Measurements from ENCODE around the gene MIPOL1.

MIPOL1 gene

DNA sequence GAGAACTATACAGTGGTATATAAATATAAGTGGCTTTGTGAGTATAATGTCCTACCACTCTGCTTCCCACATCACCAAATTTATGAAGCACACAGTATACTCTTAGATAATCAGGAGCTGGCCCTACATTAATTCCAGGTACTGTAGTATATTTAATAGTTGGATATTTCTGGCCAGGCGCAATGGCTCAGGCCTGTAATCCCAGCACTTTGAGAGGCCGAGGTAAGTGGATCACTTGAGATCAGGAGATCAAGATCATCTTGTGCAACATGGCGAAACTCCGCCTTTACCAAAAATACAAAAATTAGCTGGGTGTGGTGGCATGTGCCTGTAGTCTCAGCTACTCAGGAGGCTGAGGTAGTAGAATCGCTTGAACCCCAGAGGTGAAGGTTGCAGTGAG lies 293.3 kb downstream of the MIPOL1 start:
- in situ Hi-C loops (cut with MboI; ENCODE audit: low pct_unique_long_range_greater_than_20kb, low sequenced_read_pairs, unreplicated experiment) = no loop called here
- TF ChIP-seq, protein P1, sequence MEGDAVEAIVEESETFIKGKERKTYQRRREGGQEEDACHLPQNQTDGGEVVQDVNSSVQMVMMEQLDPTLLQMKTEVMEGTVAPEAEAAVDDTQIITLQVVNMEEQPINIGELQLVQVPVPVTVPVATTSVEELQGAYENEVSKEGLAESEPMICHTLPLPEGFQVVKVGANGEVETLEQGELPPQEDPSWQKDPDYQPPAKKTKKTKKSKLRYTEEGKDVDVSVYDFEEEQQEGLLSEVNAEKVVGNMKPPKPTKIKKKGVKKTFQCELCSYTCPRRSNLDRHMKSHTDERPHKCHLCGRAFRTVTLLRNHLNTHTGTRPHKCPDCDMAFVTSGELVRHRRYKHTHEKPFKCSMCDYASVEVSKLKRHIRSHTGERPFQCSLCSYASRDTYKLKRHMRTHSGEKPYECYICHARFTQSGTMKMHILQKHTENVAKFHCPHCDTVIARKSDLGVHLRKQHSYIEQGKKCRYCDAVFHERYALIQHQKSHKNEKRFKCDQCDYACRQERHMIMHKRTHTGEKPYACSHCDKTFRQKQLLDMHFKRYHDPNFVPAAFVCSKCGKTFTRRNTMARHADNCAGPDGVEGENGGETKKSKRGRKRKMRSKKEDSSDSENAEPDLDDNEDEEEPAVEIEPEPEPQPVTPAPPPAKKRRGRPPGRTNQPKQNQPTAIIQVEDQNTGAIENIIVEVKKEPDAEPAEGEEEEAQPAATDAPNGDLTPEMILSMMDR (IDR thresholded peaks at IDR 0.05; ENCODE audit: extremely low read depth, insufficient read depth, missing control alignments) = no peak
- DNase-seq (ENCODE audit: low spot score) = no peak

DNA sequence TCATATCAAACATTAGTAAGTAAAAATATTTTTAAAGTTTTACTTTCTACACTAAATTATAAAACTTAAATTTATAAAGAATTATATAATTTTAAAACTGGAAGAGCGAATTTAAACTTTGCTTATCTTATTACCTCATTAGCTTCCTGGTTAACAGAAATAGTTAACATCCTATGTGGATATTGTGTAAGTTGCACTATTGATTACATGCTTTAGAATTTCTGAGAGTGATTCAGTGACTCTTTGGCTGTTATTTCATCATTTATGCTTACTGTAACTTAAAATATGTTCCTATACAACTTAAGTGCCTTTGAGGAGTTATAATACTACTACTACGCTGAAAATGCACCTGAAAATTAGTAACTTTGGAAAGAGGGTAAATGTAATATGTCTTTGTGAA lies 295.9 kb downstream of the MIPOL1 start:
- no peak for DNase-seq (ENCODE audit: low spot score)
- TF ChIP-seq, protein P1 (IDR thresholded peaks at IDR 0.05; ENCODE audit: extremely low read depth, insufficient read depth, missing control alignments) = no peak
- in situ Hi-C loops (cut with MboI; ENCODE audit: low pct_unique_long_range_greater_than_20kb, low sequenced_read_pairs, unreplicated experiment) = no loop called here

DNA sequence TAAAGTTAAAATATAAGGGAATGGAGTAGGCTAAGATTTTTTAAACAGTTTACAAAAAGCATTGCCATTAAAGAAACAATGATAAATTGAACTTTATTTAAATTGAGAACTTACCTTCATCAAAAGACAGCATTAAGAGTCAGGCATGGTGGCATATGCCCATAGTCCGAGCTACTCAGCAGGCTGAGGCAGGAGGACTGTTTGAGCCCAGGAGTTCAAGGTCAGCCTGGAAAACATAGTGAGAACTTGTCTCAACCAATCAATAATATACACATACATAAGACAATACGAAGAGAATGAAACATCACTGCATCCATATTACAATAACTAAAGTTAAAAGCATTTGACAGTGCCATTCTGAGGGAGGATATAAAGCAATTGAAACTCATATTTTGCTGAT lies 299.7 kb downstream of the MIPOL1 start:
- no peak for DNase-seq (ENCODE audit: low spot score)
- TF ChIP-seq, protein P1 (IDR thresholded peaks at IDR 0.05; ENCODE audit: extremely low read depth, insufficient read depth, missing control alignments) = no peak
- in situ Hi-C loops (cut with MboI; ENCODE audit: low pct_unique_long_range_greater_than_20kb, low sequenced_read_pairs, unreplicated experiment) = no loop called here

DNA sequence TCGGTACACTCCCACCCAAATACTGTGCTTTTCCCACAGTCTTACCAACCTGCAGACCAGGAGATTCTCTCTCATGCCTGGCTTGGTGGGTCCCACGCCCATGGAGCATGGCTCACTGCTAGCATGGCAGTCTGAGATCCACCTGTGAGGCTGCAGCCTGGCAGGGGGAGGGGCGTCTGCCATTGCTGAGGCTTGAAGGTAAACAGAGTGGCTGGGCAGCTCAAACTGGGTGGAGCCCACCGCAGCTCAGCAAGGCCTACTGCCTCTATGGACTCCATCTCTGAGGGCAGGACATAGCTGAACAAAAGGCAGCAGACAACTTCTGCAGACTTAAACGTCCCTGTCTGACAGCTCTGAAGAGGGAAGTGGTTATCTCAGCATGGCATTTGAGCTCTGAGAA lies 304.1 kb downstream of the MIPOL1 start:
- TF ChIP-seq, protein P1 (IDR thresholded peaks at IDR 0.05; ENCODE audit: extremely low read depth, insufficient read depth, missing control alignments) = no peak
- in situ Hi-C loops (cut with MboI; ENCODE audit: low pct_unique_long_range_greater_than_20kb, low sequenced_read_pairs, unreplicated experiment) = no loop called here
- DNase-seq (ENCODE audit: low spot score) = no peak

DNA sequence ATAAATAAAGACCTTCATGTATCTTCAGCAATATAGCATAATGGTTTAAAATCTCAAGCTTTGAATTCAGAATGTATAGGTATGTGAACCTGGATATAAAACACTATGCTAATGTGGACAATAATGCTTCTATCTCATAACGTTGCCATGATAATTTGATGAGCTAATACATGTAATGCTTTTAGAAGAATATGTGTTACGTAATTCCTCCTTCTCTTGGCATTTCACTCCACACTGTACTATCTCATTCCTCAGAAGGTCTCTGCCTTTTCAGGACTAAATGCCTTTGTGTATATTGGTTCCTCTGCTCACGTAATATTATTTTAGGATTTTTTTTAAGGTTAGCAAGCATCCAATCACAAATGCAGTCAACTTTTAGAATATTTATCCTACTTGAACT lies 310.8 kb downstream of the MIPOL1 start:
- in situ Hi-C loops (cut with MboI; ENCODE audit: low pct_unique_long_range_greater_than_20kb, low sequenced_read_pairs, unreplicated experiment) = no loop called here
- TF ChIP-seq, protein P1 (IDR thresholded peaks at IDR 0.05; ENCODE audit: extremely low read depth, insufficient read depth, missing control alignments) = no peak
- DNase-seq (ENCODE audit: low spot score) = no peak

DNA sequence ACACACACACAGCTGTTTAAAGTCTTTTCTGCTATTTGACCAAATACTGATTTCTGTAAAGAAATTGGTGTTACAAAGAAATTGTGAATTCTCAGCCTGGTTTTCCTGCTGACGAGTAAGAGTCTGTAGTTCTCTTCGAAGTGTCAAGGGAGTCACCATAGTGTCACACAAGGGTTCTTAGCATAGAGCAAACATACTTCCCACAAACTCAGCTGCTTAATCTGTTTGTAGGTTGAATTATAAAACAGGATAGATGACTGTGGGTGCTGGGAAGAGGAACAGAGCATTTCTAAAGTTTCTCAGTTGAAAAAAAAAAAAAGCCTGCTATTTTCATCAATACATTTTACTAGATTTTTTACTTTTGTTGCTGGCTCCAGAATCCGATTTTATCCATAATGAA lies 314.4 kb downstream of the MIPOL1 start:
- DNase-seq (ENCODE audit: low spot score) = no peak
- TF ChIP-seq, protein P1 (IDR thresholded peaks at IDR 0.05; ENCODE audit: extremely low read depth, insufficient read depth, missing control alignments) = no peak
- in situ Hi-C loops (cut with MboI; ENCODE audit: low pct_unique_long_range_greater_than_20kb, low sequenced_read_pairs, unreplicated experiment) = no loop called here

DNA sequence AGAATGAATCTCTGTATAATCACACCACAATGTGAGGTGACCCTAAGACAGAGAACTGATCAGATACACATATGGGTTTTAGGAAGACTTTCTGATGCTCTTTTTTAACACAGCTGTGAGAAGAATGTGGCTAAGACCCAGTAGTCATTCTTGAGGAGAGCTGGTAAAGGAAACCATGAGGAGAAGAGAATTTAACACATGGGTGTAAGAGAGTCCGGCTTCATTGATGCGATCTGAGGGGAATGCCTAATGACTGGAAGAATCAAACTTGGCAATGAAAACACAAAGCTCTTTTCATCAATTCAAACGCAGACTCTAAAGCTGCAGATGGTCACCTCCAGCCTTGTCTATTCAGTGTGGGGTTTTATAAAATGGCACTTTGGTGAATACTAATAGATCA lies 318.0 kb downstream of the MIPOL1 start:
- TF ChIP-seq, protein P1 (IDR thresholded peaks at IDR 0.05; ENCODE audit: extremely low read depth, insufficient read depth, missing control alignments) = no peak
- DNase-seq (ENCODE audit: low spot score) = no peak
- in situ Hi-C loops (cut with MboI; ENCODE audit: low pct_unique_long_range_greater_than_20kb, low sequenced_read_pairs, unreplicated experiment) = no loop called here

All from GM13977 (cell line).